Measurements from ENCODE around the gene MPPED1.

MPPED1 gene

GRCh38 chr22:43393132-43393843, 18.5 kb upstream of the MPPED1 start:
- no peak for DNase-seq

DNA sequence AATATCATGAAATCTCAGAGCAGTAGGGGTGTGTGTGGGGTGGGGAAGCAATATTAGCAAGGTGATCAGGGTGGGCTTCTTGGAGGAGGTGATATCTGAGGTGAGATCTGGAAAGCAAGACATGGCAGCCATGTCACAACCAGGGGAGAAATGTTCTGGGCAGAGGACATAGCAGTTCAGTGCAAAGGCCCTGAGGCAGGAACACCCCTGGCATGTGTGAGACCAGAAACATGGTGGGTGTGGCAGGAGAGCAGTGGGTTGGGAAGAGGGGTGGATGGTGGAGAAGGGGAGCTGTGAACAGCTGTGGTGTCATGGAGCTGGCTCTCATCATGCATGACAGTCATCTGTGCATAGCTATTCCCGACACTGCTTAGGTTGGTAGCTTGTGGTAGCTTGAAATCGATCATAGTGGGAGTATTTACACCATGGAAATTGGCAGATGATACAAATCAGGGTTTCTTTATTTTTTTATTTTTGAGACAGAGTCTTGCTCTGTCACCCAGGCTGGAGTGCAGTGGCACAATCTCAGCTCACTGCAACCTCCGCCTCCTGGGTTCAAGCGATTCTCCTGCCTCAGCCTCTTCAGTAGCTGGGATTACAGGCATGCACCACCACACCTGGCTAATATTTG, 17.9 kb upstream of the MPPED1 start:
- DNase-seq: no peak

DNA sequence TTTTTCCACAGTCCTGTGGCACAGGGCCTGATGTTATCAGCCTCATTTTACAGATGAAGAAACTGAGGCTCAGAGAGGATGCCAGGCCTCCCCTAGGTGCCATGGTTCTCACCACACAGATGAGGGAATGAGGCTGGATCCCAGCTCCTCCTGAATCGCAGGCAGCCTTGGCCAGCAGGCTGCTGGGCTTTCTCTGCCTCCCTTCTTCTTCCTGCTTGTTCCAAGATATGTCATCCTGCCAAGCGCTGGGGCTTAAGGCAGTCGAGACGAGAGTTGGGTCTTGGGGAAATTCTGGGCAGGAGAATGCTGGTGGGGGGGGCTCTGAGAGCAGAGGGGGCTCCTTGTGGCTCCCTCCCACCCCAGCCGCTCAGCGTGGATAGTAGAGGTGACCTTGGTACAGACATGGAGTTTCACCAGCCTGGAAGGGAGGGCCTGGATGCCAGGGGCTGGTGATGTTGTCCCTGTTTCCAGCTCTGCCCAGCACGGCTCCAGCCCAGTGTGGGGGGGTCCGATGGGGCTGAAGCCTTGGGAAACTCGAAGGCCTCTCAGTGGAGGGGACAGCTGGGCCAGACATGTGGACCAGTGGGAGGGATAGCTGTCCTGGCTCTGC, 16.6 kb upstream of the MPPED1 start:
- no peak for DNase-seq

- no peak for DNase-seq
Measured at GRCh38 chr22:43396321-43396933, 15.4 kb upstream of the MPPED1 start.

DNA sequence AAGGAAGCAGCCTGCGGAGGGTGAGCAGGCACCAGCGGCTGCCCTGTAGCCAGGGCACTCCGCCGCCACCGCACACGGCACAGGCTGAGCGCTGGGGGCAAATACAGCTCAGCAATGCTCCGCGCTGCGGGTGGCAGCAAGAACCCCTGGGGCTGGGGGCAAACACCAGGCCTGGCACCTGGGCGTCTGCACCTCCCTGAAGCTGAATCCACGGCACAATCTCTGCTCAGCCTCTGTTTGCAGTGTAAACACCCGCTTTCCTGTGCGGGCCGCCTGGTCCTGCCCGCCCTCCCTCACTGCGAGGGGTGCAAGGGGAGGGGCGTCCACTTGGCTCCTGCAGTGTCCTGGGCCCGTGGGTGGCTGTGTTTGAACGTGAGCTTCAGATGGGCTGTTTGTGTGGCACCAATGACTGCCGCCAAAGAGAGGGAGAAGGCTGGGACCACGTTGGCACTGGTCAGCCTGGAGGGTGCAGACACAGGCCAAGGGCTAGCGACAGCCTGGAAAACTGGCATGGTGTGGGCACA, 14.8 kb upstream of the MPPED1 start:
- no peak for DNase-seq

- DNase-seq: no peak
Measured at GRCh38 chr22:43397766-43398165, 14.0 kb upstream of the MPPED1 start.

DNA sequence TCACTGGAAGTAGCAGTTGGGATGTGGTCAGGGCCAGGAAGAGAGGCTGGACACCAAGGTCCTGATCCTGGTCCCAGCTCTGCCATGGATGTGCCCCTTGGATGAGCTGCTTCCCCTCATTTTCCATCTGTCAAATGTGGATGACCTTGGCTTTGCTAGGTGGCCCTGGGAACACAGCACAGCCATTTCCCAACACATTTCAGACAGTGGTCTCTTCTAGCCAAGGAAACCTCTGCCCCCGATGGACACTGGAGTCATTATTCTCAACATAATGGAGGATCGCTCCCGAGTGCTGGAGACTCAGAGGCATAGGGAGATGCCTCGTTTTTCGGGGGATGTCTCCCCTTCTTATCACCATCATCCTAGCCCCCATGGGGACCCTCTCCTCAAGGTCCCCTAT, 13.6 kb upstream of the MPPED1 start:
- no peak for DNase-seq

DNA sequence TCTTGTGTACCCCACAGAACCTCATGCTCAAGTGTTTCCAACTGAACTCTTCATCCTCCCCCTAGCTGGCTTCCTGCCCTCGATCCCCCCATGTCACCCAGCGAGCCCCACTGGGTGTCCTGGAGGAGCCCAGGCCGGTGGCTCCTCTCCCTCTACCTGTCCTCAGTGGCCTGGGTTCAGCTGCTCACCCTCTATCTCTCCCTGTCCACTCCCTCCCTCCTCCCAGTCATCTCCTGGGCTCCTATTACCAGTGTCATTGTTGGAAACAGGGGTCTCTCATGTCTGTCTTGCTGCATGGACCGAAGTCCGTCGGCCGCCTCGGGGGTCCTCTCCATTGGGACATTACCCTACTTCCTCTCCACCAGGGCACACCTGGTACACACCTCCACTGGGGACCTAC, 12.9 kb upstream of the MPPED1 start:
- no peak for DNase-seq

GRCh38 chr22:43399338-43399979, 12.4 kb upstream of the MPPED1 start:
- no peak for DNase-seq

DNA sequence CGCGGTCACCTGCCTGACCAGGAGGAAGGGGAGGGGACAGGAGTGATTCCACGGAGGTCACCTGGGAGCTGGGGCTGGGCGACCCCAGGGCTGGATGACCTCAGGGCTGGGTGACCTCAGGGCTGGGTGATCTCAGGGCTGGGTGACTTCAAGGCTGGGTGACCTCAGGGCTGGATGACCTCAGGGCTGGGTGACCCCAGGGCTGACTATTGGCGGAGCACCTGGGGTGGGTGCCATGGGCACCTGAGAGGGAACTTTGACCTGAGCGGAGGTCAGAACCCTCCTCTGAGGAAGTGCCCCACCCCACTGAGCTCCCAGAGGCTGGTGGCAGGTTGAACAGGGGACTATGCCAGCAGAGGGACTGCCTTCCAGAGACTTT, 11.8 kb upstream of the MPPED1 start:
- no peak for DNase-seq

DNA sequence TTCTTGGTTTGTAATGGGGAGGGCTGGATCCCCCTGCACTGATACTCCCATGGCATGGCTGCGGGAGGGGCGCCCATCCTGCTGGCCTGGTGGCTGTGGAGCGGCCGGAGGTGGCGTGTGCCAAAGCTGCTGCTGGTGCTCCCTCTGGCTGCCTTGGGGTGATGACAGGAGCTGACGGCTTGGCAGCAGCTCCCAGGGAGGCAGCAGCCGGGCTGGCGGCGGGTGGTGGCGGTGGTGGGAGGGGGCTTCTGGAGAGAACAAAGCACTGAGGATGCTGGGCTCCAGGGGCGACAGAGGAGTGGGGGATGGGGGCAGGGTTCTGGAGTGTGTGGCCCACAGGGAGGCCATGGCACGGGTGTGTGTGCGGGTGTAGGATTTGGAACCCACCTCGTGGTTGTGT, 11.4 kb upstream of the MPPED1 start:
- DNase-seq: no peak

- DNase-seq: no peak
Measured at GRCh38 chr22:43401233-43401632, 10.6 kb upstream of the MPPED1 start.

GRCh38 chr22:43401661-43402060, 10.2 kb upstream of the MPPED1 start:
- DNase-seq: no peak

DNA sequence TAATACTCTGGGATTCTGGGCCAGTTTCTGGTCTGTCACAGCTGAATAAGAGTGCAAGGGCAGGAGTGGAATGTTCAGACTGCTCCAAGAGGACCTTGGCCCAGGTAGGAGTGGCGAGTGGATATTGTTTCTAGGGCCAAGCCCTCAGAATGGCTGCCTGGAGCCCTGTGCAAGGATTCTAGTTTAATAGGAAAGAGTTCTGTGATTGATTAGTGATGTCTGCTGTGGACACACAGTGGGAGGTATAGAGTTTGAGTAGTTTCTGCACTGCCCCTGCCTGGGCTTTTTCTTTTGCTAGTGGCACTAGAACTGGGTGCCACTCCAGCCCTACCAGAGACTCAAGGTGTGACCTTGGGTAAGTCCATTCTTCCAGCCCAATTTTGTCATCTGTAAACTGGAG, 9.7 kb upstream of the MPPED1 start:
- DNase-seq: no peak

DNA sequence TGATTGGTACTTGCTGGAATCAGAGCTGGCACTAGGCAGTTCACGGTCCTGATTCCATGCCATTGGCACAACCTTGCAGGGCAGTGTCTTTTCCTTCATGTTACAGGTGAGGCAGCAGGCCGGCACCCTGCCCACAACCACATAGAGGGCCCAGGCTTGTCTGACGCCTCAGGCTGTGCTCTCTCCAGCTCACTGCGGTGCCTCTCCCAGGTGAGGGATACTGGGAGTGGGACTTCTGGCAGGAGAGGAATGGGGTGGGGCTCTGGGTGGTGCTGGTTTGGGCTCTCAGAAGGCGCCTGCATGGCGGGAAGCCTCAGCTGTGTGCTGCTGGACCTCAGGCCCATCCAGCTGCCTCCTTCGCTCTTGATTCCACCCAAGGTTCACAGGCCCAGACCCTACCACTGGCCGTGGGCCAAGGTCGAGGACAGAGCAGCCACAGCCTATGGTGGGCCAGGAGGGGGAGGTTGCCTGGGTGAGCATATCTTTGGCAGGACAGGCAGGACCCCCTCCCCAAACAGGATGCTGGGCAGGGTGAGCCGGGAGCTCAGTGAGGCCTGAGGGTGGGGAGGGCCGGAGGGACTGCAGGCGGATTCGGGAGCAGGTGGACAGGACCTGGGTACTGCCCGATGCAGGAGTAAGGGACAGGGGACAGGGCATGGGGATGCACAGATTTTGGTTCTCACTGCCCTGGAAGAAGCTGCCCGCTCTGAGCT, 7.0 kb upstream of the MPPED1 start:
- no peak for DNase-seq

DNA sequence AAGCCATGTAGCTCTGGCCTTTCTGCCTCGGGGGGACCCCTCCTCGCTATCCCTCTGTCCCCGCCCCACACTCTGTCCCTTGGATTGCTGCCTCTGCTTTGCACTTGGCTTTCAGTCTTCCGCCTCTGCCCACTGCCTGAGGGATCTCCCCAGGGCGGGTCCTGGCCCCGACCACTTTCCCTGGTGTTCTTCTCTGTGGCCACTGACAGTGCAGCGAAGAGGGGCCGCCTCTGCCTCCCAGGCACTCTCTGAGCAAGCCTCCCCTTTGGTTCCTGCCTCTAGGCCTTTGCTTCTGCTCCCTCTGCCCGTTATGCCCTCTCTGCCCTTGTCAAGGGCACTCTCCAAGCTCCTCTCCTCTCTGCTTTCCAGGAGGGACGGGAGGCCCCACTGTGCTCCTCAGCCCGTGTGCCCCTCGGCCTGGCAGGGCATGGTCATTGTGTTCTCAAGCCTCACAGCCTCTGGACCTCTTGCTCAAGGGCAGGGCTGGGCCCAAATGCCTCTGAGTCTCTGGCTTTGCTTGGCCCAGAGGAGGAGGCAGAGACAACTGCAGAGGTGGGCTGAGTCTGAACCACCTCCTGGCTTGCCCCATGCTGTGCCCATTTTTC, 5.5 kb upstream of the MPPED1 start:
- DNase-seq: no peak

GRCh38 chr22:43407591-43407990, 4.2 kb upstream of the MPPED1 start:
- no peak for DNase-seq

GRCh38 chr22:43408009-43408408, 3.8 kb upstream of the MPPED1 start:
- DNase-seq: no peak

- no peak for DNase-seq
Measured at GRCh38 chr22:43409046-43409445, 2.8 kb upstream of the MPPED1 start.

DNA sequence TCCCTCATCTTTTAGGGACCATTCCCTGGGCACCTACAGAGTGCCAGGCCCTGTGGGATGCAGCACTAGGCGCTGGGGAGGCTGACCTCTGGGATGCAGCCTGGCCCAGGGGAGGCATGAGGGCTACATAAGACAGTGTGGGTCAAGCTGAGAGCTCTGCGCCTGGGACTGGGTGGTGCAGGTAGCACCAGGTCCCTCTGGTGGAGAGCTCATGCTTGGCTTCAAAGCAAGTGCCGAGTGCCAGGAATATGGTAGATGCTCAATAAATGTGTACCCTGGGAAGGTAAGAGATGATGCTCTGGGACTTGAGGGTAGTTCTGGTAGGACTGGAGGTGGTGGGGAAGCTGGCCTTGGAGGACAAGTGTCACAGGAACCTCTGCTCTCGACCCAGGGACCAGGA, 2.0 kb upstream of the MPPED1 start:
- no peak for DNase-seq

DNA sequence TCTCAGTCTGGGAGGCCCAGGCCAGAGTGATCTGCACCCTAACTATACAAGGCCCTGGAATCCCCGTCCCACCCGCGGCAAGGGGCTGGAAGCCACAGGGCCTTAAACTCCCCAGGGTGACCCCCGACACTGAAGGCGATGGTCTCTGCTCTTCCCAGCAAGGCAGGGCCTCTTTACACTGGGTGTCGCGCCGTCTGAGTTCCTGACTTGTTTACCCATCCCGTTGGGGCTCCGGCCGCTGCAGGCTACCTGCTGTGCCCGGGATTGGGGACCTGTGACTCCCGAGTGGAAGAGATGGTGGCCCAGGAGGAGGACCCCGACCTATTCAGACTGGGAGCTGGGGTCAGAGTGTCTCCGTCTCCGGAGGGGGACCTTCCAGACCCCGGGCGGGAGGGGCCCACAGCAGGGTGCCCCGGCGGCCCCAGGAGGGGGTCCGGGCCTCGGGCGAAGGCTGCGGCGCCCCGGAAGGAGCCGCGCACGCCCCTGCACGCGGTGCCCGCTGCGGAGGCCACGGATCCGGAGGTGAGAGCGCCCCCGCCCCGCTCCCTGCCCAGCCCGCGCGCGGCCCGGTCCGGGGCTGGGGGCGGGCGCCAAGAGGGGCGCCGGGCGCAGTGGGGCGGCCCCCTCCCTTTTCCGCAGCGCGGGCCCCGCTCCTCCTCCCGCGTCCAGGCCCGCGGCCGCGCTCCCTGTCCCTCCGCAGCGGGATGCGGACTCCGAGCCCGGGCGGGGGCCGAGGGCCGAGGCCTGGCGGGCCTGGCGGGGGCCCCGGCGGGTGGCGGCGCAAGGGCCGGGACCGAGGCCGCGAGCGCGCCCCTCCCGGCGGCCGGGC, 560 bp upstream of the MPPED1 start:
- no peak for DNase-seq
